Hepatocyte (in vitro differentiated cells): ENCODE results near the gene CSH1.

ENCODE experiments used
- EZH2phosphoT487 ChIP-seq: fragments of 200-600 bp; sonication (generic); IDR thresholded peaks from one replicate; pipeline ENCODE4 v1.6.1; 2018; ENCODE audit warnings: antibody characterized with exemption, mild to moderate bottlenecking, low read depth, moderate library complexity; ENCODE audit not compliant: unreplicated experiment, severe bottlenecking
- TF ChIP-seq, protein P1 (sequence below): fragments of 200-600 bp; sonication (generic); IDR thresholded peaks from 2 replicates; pipeline ENCODE4 v1.5.1; 2016; ENCODE audit warnings: antibody characterized with exemption, mild to moderate bottlenecking; ENCODE audit not compliant: poor library complexity

GRCh38 chr17:63847525-63848249 is 48.7 kb downstream of the CSH1 start:
- TF ChIP-seq, protein P1, sequence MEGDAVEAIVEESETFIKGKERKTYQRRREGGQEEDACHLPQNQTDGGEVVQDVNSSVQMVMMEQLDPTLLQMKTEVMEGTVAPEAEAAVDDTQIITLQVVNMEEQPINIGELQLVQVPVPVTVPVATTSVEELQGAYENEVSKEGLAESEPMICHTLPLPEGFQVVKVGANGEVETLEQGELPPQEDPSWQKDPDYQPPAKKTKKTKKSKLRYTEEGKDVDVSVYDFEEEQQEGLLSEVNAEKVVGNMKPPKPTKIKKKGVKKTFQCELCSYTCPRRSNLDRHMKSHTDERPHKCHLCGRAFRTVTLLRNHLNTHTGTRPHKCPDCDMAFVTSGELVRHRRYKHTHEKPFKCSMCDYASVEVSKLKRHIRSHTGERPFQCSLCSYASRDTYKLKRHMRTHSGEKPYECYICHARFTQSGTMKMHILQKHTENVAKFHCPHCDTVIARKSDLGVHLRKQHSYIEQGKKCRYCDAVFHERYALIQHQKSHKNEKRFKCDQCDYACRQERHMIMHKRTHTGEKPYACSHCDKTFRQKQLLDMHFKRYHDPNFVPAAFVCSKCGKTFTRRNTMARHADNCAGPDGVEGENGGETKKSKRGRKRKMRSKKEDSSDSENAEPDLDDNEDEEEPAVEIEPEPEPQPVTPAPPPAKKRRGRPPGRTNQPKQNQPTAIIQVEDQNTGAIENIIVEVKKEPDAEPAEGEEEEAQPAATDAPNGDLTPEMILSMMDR, result no peak
- no peak for TF ChIP-seq EZH2phosphoT487
